WI38 (cell line): Measurements from ENCODE around the gene KLHL24.
"Not testable (repeated sequence)": the region's sequence is repeated elsewhere in the genome, so short reads cannot be mapped to it uniquely, and the experiment has no call there.

Experiments
- H3K4me3 ChIP-seq: 2 replicates; pipeline ENCODE4 v1.5.1; 2011; ENCODE audit warnings: low read depth, mild to moderate bottlenecking, control low read depth, low read length
- TF ChIP-seq, protein P1 (sequence below): IDR thresholded peaks from 2 replicates; pipeline ENCODE4 v1.5.1; 2012; ENCODE audit warnings: low read depth, mild to moderate bottlenecking, control low read depth, low read length

The KLHL24 gene

GRCh38 chr3:183626877-183627594 is 8.4 kb upstream of the KLHL24 start:
- no peak overlapping the region for H3K4me3 ChIP-seq
- TF ChIP-seq, protein P1, sequence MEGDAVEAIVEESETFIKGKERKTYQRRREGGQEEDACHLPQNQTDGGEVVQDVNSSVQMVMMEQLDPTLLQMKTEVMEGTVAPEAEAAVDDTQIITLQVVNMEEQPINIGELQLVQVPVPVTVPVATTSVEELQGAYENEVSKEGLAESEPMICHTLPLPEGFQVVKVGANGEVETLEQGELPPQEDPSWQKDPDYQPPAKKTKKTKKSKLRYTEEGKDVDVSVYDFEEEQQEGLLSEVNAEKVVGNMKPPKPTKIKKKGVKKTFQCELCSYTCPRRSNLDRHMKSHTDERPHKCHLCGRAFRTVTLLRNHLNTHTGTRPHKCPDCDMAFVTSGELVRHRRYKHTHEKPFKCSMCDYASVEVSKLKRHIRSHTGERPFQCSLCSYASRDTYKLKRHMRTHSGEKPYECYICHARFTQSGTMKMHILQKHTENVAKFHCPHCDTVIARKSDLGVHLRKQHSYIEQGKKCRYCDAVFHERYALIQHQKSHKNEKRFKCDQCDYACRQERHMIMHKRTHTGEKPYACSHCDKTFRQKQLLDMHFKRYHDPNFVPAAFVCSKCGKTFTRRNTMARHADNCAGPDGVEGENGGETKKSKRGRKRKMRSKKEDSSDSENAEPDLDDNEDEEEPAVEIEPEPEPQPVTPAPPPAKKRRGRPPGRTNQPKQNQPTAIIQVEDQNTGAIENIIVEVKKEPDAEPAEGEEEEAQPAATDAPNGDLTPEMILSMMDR, result no peak

DNA sequence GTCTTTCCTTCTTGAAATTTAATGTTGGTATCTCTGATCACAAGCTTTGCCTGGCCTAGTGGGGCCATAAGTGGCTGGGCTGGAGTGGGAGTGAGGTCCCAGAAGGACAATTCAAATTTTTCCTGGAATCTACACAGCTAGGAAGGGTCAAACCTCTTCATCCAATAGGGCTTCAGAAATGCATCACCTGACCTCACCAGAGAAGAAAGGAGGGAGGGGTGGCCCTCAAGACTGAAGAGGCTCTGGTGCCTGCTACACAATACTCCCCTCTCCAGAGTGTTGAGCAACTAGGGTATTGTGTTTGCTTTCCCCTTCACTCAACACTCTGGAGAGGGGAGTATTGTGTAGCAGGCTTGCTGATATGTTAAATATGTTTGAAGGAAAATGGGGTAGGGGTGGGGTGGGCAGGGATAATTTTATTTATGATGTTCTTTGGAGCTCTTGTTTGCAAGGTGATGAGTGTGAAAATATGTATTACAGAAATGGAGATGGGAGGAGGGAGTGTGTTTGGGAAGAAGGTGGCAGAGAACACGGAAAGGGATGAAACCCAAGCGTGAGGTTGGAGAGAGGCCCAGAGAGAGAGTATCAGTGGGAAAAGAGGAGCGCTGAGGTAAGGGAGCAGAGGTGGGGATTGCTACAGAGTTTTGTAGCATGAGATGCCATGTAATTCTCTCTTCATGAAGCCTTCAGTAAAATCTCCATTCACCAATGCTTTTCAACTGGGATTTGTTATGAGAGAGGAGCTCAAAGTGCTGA is 5.7 kb upstream of the KLHL24 start:
- TF ChIP-seq, protein P1, result no peak
- H3K4me3 ChIP-seq, result no peak overlapping the region

DNA sequence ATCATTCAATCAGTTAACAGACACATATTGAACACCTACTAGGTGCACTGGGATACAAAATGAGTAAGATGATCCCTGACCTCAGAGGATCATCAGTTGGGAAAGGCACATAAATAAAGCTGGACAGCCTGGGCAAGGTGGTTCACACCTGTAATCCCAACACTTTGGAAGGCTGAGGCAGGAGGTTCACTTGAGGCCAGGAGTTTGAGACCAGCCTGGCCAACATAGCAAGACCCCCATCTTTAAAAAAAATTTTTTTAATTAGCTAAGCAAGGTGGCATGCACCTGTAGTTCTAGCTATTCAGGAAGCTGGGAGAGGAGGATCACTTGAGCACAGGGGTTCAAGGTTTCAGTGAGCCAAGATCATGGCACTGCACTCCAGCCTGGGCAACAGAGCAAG is 3.7 kb upstream of the KLHL24 start:
- TF ChIP-seq, protein P1, result no peak
- no peak overlapping the region for H3K4me3 ChIP-seq

GRCh38 chr3:183632725-183633124 is 2.7 kb upstream of the KLHL24 start:
- H3K4me3 ChIP-seq, result not testable (repeated sequence)

DNA sequence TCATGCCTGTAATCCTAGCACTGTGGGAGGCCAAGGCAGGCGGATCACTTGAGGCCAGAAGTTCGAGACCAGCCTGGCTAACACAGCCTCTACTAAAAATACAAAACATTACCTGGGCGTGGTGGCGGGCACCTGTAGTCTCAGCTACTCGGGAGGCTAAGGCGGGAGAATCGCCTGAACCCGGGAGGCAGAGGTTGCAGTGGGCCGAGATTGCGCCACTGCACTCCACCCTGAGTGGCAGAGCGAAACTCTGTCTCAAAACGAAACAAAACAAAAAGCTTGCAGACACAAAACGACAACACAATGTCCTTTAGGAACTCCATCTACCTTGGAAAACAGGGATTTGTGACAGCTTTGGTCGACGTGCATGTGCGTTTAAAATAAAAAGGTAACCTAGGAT is 716 bp upstream of the KLHL24 start:
- H3K4me3 ChIP-seq, result no peak overlapping the region
- TF ChIP-seq, protein P1, result no peak

DNA sequence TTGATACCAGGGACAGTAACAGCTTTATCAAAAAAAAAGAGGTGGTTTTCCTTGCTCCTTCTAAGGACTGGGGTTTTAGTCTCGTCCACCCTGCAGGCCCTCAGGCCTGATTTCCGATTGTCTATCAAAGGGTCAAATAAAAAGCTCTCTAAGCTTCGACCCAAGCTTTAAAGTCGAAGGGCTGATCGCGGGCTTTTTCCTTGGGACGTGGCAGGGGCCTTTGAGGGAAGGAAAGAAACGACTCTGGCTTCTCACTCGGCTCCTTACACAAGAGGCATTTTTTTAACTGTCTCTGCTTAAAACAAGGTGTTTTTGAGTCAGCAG is 354 bp upstream of the KLHL24 start:
- TF ChIP-seq, protein P1, result no peak

DNA sequence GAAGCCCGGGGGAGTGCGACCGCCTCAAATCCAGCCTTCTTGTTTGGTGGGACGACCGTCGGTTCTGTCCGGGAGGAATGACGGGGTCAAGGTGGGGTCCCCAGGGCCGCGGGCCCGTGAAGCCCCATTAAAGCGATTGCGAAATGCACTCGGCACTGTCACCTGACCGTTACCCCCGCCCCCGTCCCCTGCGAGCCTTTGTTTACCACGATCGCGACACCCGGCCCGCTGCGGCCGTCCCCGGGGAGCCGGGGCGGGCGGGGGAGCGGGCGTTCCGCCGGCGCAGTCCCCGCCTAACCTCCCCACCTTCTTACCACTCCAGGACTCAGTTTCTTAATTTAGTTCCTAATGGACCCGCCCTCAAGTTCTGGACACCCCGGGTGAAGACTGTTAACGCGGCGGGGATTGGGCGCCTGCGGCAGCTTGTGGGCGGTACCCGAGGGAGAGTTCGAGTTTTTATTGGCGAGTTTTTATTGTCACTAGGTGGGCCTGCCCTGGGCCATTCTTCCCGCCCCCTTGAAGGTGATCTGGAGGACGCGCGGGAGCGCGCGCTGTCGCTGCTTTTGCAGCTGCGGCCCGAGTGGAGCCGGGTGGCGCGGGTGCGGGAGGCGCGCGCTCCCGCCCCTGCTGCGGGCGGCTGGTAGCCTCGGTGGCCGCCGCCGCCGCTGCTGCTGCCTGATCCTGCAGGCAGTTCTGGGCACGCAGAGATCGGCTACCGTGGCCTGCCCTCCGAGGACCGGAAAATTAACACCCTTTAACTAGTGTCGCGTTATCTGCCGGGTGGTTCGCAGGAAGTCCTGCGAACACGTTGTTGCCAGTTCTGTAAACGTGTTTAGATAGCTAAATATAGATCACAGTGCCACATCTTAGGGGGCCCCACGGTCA is 1.0 kb downstream of the KLHL24 start:
- TF ChIP-seq, protein P1, result no peak

More for the DNA sequence above, 354 bp upstream of the KLHL24 start:
- peak overlapping the region; percentile 88 for H3K4me3 ChIP-seq

More for the DNA sequence above, 1.0 kb downstream of the KLHL24 start:
- peak overlapping the region; percentile 88 for H3K4me3 ChIP-seq
